H1 (cell line): ENCODE data around the gene SLC24A1. TPM values are rescaled to one million over a fixed set of nuclear protein-coding genes. Genes with fewer than 3 reads are reported as not detected.

Source experiments
- CTCF ChIA-PET: fragments of 300-600 bp; sonication (Branson Sonifier 250); formaldehyde crosslinking; loops from one replicate; lab custom pipeline; 2021; ENCODE audit not compliant: partially characterized antibody; lab: Charles Lee
- POLR2A ChIA-PET: fragments of 300-600 bp; sonication (Branson Sonifier 250); formaldehyde crosslinking; loops from one replicate; lab custom pipeline; 2021; ENCODE audit warnings: inconsistent platforms; ENCODE audit not compliant: partially characterized antibody; lab: Charles Lee
- DNase-seq, 2 experiments: peaks; one replicate each; pipeline versions ENCODE4 v3.0.0 to v3.0.0-alpha.2; 2010 to 2022; ENCODE audit warnings: low spot score in 2 of 2, low read depth in 1 of 2, mixed read lengths in 1 of 2
- FAIRE-seq: peaks from 2 replicates; lab custom pipeline; 2011; peaks lifted over from hg19 to GRCh38; lab: Jason Lieb, UNC
- H2AFZ ChIP-seq: 2 replicates; pipeline ENCODE4 v1.8.1; 2012; ENCODE audit warnings: low read length, inconsistent platforms
- H2AK5ac ChIP-seq: 2 replicates; pipeline ENCODE4 v1.6.1; 2013; ENCODE audit warnings: low read depth, low read length
- H2BK120ac ChIP-seq: replicated peaks from 2 replicates; pipeline ENCODE3; 2013; ENCODE audit warnings: low read depth, low read length, inconsistent platforms
- H2BK12ac ChIP-seq: 2 replicates; pipeline ENCODE4 v1.6.1; 2013; ENCODE audit warnings: low read depth, low read length
- H2BK15ac ChIP-seq: 2 replicates; pipeline ENCODE4 v1.6.1; 2013; ENCODE audit warnings: low read length
- H2BK20ac ChIP-seq: 2 replicates; pipeline ENCODE4 v1.6.1; 2013; ENCODE audit warnings: low read length
- H2BK5ac ChIP-seq: 2 replicates; pipeline ENCODE4 v1.6.1; 2013; ENCODE audit warnings: low read depth, low read length
- H3K14ac ChIP-seq: 2 replicates; pipeline ENCODE4 v1.6.1; 2013; ENCODE audit warnings: inconsistent platforms; ENCODE audit not compliant: insufficient read length
- H3K18ac ChIP-seq: 2 replicates; pipeline ENCODE4 v1.6.1; 2013; ENCODE audit warnings: low read length; ENCODE audit errors: extremely low read depth
- H3K23ac ChIP-seq: 2 replicates; pipeline ENCODE4 v1.6.1; 2013; ENCODE audit warnings: inconsistent platforms; ENCODE audit not compliant: insufficient read length
- H3K23me2 ChIP-seq: 2 replicates; pipeline ENCODE4 v1.6.1; 2013; ENCODE audit warnings: low read depth, low read length
- H3K27ac ChIP-seq: 2 replicates; pipeline ENCODE4 v1.6.1; 2011; ENCODE audit warnings: low read depth, low read length, inconsistent platforms
- H3K27me3 ChIP-seq, 4 experiments: replicated peaks in 1 of 4; 1 replicate in 1 of 4; 2 replicates in 3 of 4; pipeline versions ENCODE4 v1.6.1 to v1.8.1; 2011 to 2013; ENCODE audit warnings: low read length in 3 of 4, mild to moderate bottlenecking in 3 of 4, inconsistent platforms in 2 of 4, mixed read lengths in 2 of 4, moderate library complexity in 1 of 4; ENCODE audit not compliant: control insufficient read depth in 3 of 4, insufficient read depth in 3 of 4; ENCODE audit errors: extremely low read depth in 1 of 4
- H3K36me3 ChIP-seq, 4 experiments: 2 replicates each; pipeline versions ENCODE4 v1.6.1 to v1.8.1; 2011 to 2013; ENCODE audit warnings: mild to moderate bottlenecking in 4 of 4, low read length in 3 of 4, moderate library complexity in 2 of 4, control low read depth in 1 of 4, inconsistent platforms in 1 of 4; ENCODE audit not compliant: insufficient read depth in 4 of 4, control insufficient read depth in 2 of 4
- H3K4ac ChIP-seq: replicated peaks from 2 replicates; pipeline ENCODE3; 2013; ENCODE audit warnings: low read length, low read depth, mixed read lengths, inconsistent platforms; ENCODE audit not compliant: insufficient read length
- H3K4me1 ChIP-seq, 4 experiments: replicated peaks in 1 of 4; 1 replicate in 1 of 4; 2 replicates in 3 of 4; pipeline versions ENCODE4 v1.6.1 to v1.8.1; 2011 to 2013; ENCODE audit warnings: low read length in 3 of 4, inconsistent platforms in 2 of 4, mixed read lengths in 1 of 4; ENCODE audit not compliant: insufficient read depth in 4 of 4, control insufficient read depth in 3 of 4
- H3K4me2 ChIP-seq, 2 experiments: 2 replicates each; pipeline versions ENCODE4 v1.6.1 to v1.8.1; 2011 to 2013; ENCODE audit warnings: low read depth in 2 of 2, low read length in 2 of 2, control low read depth in 1 of 2, inconsistent platforms in 1 of 2, mild to moderate bottlenecking in 1 of 2; ENCODE audit not compliant: insufficient read depth in 1 of 2
- H3K4me3 ChIP-seq, 4 experiments: fragments of 200-600, 300-600 bp in 1 of 4; sonication (generic), shearing (Covaris generic), sonication (Bioruptor Twin) in 1 of 4; 2 replicates each; pipeline versions ENCODE4 v1.5.1 to v1.8.1; 2011 to 2016; ENCODE audit warnings: low read length in 4 of 4, low read depth in 3 of 4, control low read depth in 2 of 4, inconsistent platforms in 2 of 4, mild to moderate bottlenecking in 2 of 4, mixed read lengths in 1 of 4, moderate library complexity in 1 of 4; ENCODE audit not compliant: insufficient read depth in 2 of 4; ENCODE audit errors: extremely low read depth in 1 of 4
- H3K56ac ChIP-seq: replicated peaks from 2 replicates; pipeline ENCODE3; 2013; ENCODE audit warnings: low read depth, mild to moderate bottlenecking, mixed read lengths, low read length, inconsistent platforms; ENCODE audit not compliant: insufficient read length
- H3K79me1 ChIP-seq: 2 replicates; pipeline ENCODE4 v1.6.1; 2013; ENCODE audit warnings: low read depth, low read length, control low read depth
- H3K79me2 ChIP-seq, 2 experiments: 2 replicates each; pipeline versions ENCODE4 v1.6.1 to v1.8.1; 2012 to 2013; ENCODE audit warnings: low read length in 2 of 2, mild to moderate bottlenecking in 2 of 2, inconsistent platforms in 1 of 2; ENCODE audit not compliant: insufficient read depth in 2 of 2, control insufficient read depth in 1 of 2
- H3K9ac ChIP-seq, 4 experiments: replicated peaks in 1 of 4; 1 replicate in 1 of 4; 2 replicates in 3 of 4; pipeline versions ENCODE4 v1.6.1 to v1.8.1; 2011 to 2013; ENCODE audit warnings: low read depth in 3 of 4, low read length in 3 of 4, control low read depth in 2 of 4, mild to moderate bottlenecking in 2 of 4, moderate library complexity in 2 of 4, inconsistent platforms in 1 of 4; ENCODE audit errors: extremely low read depth in 1 of 4
- H3K9me3 ChIP-seq, 2 experiments: 2 replicates each; pipeline versions ENCODE4 v1.6.1 to v1.8.1; 2012 to 2013; ENCODE audit warnings: mild to moderate bottlenecking in 2 of 2, moderate library complexity in 2 of 2, control low read depth in 1 of 2, inconsistent platforms in 1 of 2, low read depth in 1 of 2, low read length in 1 of 2, mixed read lengths in 1 of 2; ENCODE audit not compliant: insufficient read depth in 2 of 2
- H4K20me1 ChIP-seq, 2 experiments: replicated peaks in 1 of 2; 2 replicates each; pipeline versions ENCODE3 to v1.8.1; 2011 to 2013; ENCODE audit warnings: inconsistent platforms in 2 of 2, low read length in 2 of 2, mild to moderate bottlenecking in 1 of 2; ENCODE audit not compliant: insufficient read depth in 2 of 2, control insufficient read depth in 1 of 2
- H4K5ac ChIP-seq: 2 replicates; pipeline ENCODE4 v1.6.1; 2013; ENCODE audit warnings: low read length, low read depth, mixed read lengths, inconsistent platforms; ENCODE audit not compliant: insufficient read length
- H4K8ac ChIP-seq: 2 replicates; pipeline ENCODE4 v1.8.0; 2013; ENCODE audit warnings: mild to moderate bottlenecking, moderate library complexity, low read length, inconsistent platforms; ENCODE audit not compliant: insufficient read depth; ENCODE audit errors: extremely low read depth
- H4K91ac ChIP-seq: replicated peaks from 2 replicates; pipeline ENCODE3; 2013; ENCODE audit warnings: low read length, mixed read lengths, inconsistent platforms; ENCODE audit not compliant: insufficient read length
- EZH2 ChIP-seq: fragments of 200-600 bp; sonication (generic); IDR thresholded peaks from 2 replicates; pipeline ENCODE4 v1.7.1; 2012; ENCODE audit warnings: low read depth, mild to moderate bottlenecking, moderate library complexity, low read length, inconsistent platforms; ENCODE audit not compliant: severe bottlenecking
- JUN ChIP-seq: IDR thresholded peaks from 2 replicates; pipeline ENCODE4 v1.6.1; 2011; ENCODE audit warnings: low read depth, mild to moderate bottlenecking, improper control_type of control experiment, low read length
- YY1 ChIP-seq: IDR thresholded peaks from 2 replicates; pipeline ENCODE4 v1.6.1; 2011; ENCODE audit warnings: low read depth, mild to moderate bottlenecking, low read length
- whole genome bisulfite sequencing, 2 experiments: shearing (Covaris generic) in 1 of 2; methylation state at CpG; one replicate each; pipeline versions ENCODE4 v1.1.6 to v1.1.7; 2013 to 2015; ENCODE audit warnings: low lambda C conversion rate in 2 of 2, mixed read lengths in 2 of 2, inconsistent platforms in 1 of 2, low coverage in 1 of 2, missing lambda C conversion rate in 1 of 2; ENCODE audit not compliant: insufficient replicate concordance in 2 of 2, insufficient coverage in 1 of 2, insufficient read length in 1 of 2; ENCODE audit errors: extremely low coverage in 1 of 2, missing lambda C conversion rate in 1 of 2; 5-methylcytosine and 5-hydroxymethylcytosine counted together
- polyA plus RNA-seq, 7 experiments: library from polyadenylated mRNA; depleted of rRNA in 3 of 7; stranded (reverse) in 5 of 7; unstranded in 2 of 7; fragments of >200 nt in 5 of 7; fragments of 200-250 nt in 2 of 7; gene quantifications; 1 replicate in 5 of 7; 2 replicates in 1 of 7; 4 replicates in 1 of 7; pipeline versions ENCODE4 v1.2.1 to v1.2.3, GENCODE V29; 2011 to 2013; ENCODE audit warnings: missing spikeins in 2 of 7, mixed read lengths in 2 of 7
- total RNA-seq: library from RNA; stranded (reverse); fragmentation: NEBNext Ultra II Directional; extraction: Animal tissue kit (Norgen Biotek cat#: 25700); gene quantifications from 2 replicates; pipeline ENCODE4 v1.2.1, GENCODE V29; 2021
- TF ChIP-seq, protein P1 (sequence below): IDR thresholded peaks from 2 replicates; pipeline ENCODE4 v1.6.1; 2011; ENCODE audit warnings: low read depth, mild to moderate bottlenecking, low read length; ENCODE audit not compliant: insufficient read depth

SLC24A1 gene
- total and polyA plus RNA-seq, 2 of the 8 experiments (the other 6 are each of a cell fraction or from before 2014, with no cell fraction given) = 4.9 to 6.6 TPM

DNA sequence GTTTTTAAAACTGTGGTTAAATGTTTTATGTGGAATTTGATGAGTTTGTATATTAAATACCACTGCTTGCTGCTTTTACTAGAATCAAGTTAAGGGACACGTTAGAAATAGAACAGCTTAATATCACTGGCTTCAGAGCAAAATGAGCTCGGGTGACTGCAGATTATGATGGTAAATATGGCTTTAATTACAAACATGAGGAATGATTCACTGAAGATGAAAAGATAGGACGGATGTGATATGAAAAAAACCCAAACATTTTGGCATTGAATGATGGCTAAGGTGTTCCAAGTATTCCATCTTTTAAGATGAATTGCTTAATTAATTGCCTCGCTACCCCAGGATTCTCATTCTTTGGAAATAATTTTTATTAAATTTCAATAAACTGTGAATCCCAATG is 33.7 kb downstream of the SLC24A1 start:
- Histone ChIP-seq H2AFZ (no peak overlapping the region), H3K18ac (no peak overlapping the region), H3K79me1 (no peaks in the 10 kb centered on the region), H3K9me3 (no peaks in the 10 kb centered on the region), H2BK20ac (no peak overlapping the region), H2BK120ac (no peak overlapping the region), H3K4me1 (no peaks in the 10 kb centered on the region; a peak in 1 of 7 replicates), H4K91ac (no peak overlapping the region), H2BK12ac (no peak overlapping the region), H4K20me1 (no peaks in the 10 kb centered on the region), H3K56ac (no peak overlapping the region), H3K9ac (no peak overlapping the region), H3K36me3 (no peaks in the 10 kb centered on the region; a peak in 1 of 8 replicates), H4K8ac (no peak overlapping the region), H3K79me2 (no peaks in the 10 kb centered on the region), H3K14ac (no peak overlapping the region), H4K5ac (no peak overlapping the region), H2BK15ac (no peak overlapping the region), H3K23ac (no peak overlapping the region), H3K4me2 (no peak overlapping the region), H2BK5ac (no peak overlapping the region), H3K27ac (no peak overlapping the region), H3K23me2 (no peaks in the 10 kb centered on the region), H3K4ac (no peak overlapping the region), H2AK5ac (no peak overlapping the region), H3K27me3 (no peaks in the 10 kb centered on the region), H3K4me3 (no peak overlapping the region)
- WGBS, 2 experiments = 88% methylated on average over 4 of the region's 4 CpGs; no CpG with 5 or more reads in 1 of the 2 experiments
- no peak for FAIRE-seq
- no peak for DNase-seq
- CTCF ChIA-PET = no interaction called here
- TF ChIP-seq YY1 (no peak), EZH2 (no peak), JUN (no peak)
- TF ChIP-seq, protein P1, sequence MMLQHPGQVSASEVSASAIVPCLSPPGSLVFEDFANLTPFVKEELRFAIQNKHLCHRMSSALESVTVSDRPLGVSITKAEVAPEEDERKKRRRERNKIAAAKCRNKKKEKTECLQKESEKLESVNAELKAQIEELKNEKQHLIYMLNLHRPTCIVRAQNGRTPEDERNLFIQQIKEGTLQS = no peak
- POLR2A ChIA-PET = no interaction called here
